GM19025 (cell line): ENCODE data around the gene TAF4.
"Not testable (repeated sequence)": the region's sequence is repeated elsewhere in the genome, so short reads cannot be mapped to it uniquely, and the experiment has no call there.

ENCODE experiments used
- ATAC-seq: cut with Tn5 transposase; IDR thresholded peaks from one replicate; pipeline ENCODE4 v1.9.1; 2021; ENCODE audit warnings: mild to moderate bottlenecking, low read depth, moderate library complexity; ENCODE audit not compliant: unreplicated experiment

Gene TAF4

DNA sequence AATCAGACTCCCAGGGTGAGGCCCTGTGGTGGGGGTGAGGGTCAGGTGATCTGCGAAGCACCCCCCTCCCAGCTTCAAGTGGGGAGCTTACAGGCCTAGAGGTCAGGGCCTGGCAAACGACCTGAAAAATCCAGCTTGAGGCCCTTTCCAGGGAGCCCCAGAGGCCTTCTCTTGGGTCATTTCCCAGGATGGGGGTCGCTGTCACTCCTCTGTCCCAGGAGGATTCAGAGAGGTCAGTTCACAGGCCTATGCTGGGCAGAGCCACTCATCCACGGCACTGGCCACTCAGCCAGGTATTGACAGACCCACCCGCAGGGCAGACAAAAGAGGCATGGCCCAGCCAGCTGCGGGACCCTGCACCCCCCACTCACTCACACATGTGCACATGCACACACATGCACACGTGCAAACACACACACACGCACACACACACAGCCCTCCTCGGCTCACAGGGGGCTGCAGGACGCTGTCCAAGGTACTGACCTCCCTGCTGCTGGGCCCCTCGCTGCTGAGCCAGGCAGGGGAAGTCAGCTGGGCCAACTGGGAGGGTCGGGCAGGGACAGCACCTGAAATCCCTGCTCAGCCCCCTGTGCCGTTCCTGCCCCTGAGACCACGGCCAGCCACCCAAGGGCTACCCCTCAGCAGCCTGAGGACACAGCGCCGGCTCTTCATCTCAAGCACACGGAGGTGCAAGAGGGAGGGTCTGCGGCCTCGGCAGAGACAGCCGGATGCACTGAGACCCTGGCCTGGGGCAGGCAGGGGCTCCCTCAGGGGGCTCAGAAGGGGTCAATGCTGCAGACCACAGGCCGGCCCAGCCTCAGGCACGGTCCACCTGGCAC is 113.8 kb downstream of the TAF4 start:
- ATAC-seq = no peak

DNA sequence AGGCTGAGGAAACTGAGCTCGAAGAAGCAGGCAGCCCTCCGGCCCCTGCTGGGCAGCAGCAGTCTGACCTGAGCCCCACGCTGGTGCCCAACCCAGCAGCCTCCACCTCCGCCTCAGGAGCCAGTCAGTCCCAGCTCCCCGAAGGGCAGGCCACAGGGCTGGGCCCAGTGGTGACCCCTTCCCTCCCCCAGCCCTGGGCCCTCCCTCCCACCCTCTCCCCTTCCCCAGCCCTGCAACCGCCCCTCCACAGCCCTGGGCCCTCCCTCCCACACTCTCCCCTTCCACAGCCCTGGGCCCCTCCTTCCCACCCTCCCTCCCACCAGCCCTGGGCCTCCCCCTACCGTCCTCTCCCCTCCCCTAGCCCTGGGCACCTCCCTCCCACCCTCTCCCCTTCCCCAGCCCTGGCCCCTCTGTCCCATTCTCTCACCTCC is 115.0 kb downstream of the TAF4 start:
- ATAC-seq = no peak

DNA sequence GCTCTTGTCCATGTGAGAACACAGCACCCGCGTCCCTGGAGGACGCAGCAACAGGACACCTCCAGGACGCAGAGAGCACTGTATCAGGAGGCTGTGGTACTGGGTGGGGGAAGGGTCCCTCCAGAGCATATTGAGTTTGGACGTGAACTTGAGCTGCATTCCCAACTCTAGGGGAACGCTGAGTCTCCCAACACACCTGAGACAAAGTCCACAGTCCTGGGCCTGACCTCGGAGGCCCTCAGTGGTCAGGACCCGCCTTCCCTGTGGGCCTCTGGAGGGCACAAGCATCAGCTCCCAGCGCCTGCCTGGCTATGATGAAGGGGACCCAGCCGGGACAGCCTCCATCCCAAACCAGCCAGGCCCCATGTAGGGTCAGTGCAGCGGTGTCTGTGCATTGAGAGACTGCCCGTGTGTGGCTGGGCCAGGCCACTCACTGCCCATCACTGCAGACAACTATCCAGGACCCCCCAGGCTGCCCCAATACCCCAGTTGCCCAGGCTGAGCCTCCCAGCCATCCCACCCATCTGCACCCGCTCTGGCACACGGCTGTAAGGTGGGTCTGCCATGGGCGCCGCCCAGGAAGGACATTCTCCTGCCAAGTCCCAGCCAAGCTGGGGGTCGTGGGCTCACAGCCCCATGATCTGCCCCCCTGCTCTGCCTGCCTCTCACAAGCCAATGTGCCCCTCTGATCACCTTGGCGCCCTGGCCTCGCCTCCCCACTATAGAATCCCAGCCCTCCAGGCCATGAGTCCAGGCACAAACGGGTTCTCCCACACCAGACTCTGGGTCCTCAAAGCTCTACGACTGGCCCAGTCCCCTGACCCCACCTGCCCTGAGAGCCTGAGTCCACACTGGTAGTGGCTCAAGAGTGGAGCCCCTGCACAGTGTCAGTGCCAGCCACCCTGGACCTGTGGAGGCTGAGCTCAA is 115.7 kb downstream of the TAF4 start:
- ATAC-seq = no peak

DNA sequence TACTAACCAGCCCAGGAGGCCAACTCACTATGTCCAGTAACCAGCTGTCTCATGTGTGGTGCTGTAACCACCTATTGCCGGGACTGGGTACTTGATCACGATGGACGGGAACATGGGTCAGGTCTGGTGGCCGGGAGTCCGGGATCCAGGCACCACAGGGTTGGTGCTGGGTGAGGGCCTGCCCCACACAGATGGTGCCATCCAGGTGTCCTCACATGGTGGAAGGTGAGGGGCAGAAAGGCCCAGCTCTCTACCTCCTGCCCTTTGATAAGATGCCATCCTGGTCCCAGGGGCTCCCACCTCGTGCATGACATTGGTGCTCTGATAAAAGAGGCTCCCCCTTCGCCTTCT is 116.3 kb downstream of the TAF4 start:
- no peak for ATAC-seq

DNA sequence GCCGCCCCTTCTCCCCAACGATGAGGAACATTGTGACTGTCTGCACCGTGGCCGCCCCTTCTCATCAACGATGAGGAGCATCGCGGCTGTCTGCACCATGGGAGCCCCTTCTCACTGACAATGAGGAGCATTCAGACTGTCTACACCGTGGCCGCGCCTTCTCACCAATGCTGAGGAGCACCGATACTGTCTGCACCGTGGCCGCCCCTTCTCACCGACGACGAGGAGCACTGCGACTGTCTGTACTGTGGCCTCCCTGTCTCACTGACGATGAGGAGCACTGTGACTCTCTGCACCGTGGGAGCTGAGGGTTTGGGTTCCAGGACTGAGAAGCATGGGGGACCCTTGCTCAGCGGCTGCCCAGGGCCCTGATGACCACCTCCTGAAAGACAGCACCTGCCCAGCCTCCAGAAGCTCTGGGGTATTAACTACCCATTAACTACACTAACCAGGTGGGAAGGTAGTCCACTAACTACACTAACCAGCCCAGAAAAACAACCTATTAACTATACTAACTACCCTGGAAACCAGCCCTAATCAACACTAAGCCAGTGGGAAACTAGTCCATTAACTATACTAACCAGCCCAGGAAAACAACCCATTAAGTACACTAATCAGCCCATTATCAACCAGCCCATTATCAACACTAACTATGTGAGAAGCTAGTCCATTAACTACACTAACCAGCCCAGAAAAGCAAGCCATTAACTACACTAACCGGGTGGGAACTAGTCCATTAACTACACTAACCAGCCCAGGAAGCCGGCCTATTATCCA is 116.9 kb downstream of the TAF4 start:
- no peak for ATAC-seq

DNA sequence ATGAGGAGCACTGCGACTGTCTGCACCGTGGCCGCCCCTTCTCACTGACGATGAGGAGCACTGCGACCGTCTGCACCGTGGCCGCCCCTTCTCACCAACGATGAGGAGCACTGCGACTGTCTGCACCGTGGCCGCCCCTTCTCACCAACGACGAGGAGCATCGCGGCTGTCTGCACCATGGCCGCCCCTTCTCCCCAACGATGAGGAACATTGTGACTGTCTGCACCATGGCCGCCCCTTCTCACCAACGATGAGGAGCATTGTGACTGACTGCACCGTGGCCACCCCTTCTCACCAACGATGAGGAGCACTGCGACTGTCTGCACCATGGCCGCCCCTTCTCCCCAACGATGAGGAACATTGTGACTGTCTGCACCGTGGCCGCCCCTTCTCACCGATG is 117.6 kb downstream of the TAF4 start:
- ATAC-seq = not testable (repeated sequence)

DNA sequence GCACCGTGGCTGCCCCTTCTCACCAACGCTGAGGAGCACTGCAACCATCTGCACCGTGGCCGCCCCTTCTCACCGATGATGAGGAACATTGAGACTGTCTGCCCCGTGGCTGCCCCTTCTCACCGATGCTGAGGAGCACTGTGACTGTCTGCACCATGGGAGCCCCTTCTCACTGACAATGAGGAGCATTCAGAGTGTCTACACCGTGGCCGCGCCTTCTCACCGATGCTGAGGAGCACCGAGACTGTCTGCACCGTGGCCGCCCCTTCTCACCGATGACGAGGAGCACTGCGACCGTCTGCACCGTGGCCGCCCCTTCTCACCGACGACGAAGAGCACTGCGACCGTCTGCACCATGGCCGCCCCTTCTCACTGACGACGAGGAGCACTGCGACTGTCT is 120.2 kb downstream of the TAF4 start:
- ATAC-seq = not testable (repeated sequence)

DNA sequence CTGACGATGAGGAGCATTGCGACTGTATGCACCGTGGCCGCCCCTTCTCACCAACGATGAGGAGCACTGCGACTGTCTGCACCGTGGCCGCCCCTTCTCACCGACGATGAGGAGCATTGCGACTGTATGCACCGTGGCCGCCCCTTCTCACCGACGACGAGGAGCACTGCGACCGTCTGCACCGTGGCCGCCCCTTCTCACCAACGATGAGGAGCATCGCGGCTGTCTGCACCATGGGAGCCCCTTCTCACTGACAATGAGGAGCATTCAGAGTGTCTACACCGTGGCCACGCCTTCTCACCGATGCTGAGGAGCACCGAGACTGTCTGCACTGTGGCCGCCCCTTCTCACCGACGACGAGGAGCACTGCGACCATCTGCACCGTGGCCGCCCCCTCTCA is 120.7 kb downstream of the TAF4 start:
- not testable (repeated sequence) for ATAC-seq

DNA sequence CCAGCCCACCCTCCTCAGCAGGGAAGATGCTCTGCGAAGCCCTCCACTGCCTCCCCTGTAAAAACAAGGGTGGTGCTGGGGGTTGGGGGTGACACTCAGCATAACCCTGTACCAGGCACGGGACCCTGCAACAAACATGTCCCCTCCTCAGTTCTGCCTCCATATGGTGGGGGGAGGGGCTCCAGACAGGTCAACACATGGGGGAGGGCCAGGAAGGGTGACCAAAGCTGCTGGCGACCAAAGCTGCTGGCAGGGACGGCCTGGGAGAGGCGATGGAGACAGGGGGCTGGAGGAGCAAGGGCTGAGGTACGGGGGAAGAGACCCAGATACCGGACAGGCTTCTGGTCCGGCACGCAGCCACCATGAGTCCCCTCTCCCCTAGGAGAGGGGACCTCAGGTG is 123.2 kb downstream of the TAF4 start:
- no peak for ATAC-seq

DNA sequence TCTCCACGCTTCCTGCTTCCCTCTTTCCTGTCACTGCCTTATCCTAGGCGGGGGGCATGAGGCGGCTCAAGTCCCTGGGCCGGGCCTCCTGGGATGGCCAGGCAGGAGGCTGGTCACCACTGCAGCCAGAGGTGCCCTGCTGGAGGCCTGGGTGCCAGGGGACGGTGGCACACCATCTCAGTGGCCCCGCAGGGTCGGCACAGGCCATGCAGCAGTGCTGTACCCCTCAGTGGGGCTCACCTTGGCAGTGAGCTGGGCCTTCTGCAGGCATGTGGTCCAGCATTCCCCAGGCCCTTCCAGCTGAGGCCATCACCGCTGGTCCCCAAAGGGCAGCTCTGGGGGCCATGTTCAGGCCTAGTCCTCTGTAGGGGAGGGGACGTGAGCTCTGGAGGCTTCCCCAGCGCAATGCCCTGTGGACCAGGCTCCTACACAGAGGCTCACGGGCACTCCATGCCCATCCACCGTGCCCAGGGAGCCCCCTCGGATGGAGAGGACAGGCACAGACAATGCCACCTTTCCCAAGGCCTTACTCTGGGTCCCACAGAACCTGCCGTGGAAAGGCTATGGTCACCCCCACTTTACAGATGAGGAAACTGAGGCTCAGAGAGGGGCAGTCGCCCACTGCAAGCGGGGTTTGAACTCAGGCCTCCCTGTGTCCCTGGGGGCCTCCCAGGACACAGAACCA is 123.8 kb downstream of the TAF4 start:
- ATAC-seq = no peak

DNA sequence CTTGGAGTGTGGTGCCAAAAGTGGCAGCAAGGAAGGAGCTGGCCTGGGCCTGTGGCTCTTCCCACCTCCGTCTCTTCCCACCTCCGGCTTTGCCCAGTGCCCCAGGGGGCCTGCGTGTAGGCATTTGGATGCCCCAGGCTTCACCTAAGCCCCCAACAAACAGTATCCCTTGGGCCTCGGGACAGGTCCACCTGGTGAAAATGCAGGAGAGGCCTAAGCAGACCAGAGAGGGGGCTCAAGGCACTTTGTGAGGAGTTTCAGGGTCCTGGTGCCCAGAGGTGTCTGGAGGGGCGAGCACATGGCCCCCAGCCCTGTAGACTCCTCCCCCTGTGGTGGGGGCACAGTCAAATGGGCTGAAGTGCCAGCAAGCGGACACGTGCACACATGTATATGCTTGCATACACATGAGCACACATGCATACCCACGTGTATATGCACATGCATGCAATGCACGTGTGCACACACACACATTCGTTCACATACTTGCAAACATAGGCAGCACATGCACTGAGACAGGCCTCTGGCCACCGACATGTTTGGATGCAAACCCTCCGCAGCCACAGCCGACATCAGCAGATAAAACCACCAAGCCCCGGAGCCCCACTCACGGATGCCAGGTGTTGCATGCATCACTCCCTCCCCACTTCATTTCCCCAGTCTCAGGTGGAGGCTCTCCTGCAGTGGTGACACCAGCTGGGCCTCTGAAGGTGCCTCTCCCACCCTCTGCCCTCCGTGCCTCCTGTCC is 124.5 kb downstream of the TAF4 start:
- no peak for ATAC-seq

DNA sequence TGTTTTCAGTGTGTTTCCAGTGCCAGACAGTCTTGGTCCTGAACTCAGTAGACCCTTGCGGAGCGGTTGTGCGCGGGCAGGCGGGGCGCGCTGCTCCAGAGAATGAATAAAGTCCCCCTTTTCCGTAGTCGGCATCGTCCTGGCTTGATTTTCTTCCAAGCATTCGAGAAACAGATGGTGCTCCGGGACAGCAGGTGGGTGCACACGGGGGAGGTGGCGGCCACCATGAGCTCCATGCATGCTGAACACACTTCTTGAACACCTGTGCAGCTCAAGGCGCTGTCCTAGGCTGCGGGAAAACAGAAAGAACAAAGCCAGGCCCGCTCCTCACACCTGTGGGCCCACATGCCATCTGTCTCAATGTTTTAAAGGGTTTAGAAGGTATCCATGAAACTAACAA is 125.2 kb downstream of the TAF4 start:
- ATAC-seq = no peak

DNA sequence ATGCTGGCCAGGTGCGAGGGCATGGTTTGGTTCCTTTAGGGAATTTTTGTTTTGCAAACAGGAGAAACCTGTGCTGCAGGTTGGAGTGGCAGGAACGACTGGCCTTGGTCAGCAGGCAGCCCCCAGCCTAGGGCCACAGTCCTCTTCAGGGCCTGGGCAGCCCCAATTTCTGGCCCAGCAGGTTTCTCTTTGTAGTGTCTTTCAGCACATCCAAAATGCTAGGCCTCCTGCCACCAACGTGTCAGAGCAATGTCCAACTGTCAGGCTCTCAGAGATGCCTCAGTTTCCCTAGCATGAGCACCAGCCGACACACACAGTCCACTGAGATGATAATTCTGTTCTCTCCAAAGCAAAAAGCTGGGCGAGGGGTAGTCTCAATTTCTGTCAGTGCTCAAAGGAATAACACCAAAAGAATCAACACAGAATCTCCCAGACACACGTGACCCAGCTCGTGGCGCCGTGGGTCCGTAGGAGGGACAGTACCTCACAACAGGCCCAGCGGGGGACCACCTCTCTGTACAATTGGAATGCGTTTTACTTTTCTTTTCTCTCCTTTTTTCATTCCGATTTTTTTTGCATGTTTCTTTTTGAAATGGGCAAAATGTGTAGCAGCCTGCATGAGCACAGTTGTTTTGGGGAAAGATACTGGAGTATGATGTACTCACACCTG is 125.9 kb downstream of the TAF4 start:
- ATAC-seq = no peak

DNA sequence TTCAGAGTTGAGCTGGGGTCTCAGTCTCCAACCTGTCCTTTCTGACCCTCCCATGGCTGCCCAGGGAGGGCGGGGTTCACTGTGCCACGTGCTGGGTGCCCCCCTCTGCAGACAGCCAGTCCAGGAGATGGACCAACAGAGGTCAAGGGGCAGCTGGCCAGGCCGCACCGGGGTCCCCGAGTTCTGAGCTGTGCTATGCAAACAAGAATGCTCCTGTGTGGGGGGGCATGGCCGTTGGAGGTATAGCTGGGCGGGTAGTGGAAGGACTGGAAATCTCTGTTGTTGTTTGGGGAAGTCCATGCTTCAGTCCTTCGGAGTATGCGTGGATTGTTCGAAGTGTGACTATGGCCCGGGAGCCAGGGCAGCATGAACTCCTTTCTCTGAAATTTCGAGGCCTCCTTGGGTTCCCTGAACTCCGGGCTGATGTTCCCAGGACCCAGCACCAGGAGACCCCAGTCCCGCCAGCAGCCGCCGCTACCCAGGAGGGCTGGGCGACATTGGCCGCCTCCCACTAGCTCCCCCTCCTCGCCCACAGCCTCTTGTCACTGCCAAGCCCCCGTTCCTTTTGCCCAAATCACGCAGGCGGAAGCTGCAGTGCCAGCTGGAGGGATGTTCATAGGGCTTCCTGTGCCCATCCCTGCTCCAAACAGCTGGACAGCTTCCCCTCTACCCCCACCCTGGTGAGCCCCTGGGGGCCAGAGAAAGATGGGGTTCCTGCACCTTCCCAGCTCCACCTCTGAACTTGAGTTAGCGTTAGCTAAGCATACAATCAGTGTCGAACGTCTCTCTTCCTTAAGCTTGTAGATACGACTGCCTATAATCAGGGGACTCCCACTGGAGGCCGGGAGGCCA is 126.6 kb downstream of the TAF4 start:
- ATAC-seq = no peak

DNA sequence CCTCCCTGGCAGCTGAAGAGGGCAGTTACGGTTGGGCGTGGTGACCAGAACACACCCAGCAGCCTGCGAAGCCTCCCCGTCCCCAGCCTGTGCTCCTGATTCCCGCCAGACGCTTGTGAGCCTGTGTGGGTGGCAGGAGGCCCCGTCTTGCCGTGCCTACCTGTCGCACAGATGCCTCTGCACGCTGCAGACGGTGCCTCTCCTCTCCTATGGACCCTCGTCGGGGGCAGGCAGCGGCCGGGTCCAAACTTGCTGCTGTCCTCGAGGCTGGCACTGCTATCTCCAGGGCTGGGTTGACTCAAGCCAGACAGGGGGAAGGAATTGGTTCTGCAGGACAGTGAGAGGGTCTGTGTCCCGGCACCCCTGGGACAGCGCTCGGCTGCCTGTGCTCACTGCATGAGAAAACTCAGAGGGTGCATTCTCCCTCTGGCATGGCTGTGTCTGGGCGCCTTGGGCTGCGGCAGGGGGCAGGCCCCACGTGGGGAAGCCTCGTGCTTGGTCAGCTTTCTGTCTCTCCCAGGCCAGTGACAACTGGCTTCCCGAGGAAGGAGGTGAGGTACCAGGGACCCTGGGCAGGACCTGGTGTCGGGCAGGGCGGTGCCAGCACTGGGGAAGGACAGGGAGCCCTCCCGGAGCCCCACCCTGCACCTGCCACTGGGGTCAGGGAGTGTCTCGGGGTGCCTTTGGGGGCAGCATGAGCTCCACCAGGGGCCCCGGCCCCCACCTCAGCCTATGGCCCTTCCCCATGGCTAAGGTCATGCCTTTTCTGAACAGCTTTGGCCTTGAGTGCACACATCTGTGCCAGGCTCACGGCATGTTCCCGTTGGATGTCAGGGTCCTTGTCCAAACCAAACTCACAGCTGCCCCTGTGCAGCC is 127.5 kb downstream of the TAF4 start:
- ATAC-seq = no peak

DNA sequence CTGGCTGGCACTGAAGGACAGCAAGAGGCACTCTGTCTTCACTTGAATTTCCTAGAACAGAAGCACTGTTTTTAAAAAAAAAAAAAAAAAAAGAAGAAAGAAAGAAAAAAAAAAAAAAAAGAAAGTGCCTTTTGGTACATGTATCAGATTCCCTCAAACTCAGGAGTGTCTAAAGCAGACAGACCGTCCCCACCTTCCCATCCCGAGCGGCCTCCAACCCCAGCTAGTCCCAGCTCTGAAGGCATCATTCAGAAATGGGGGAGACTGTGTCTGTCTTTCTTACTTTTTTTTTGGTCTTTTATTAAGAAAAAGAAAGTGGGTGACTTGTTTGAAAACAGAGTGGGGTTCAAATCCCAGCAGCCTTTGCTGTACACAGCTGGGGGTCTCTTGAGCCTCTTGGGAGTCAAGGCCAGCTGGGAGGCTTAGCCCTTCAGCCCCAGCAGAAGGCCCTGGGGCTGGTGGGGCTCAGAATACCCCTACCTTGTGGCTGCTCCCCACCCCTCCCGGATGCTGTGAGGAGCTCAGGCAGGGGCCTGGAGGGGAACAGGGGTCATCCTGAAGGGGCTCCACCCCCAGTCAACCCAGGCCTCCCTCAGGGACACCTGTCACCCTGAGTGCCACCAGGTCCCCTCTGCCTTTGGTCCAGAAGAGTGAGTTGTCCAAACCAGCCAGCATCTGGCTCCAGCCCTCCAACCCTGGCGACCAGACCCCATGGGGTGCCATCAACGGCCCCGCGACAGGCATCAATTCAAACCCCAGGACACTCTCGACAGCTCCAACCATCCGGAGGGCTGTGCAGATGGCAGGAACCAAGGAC is 128.3 kb downstream of the TAF4 start:
- ATAC-seq = no peak
